GM19239 (cell line): ENCODE data around the gene C1QA.

Experiments used
- DNase-seq: peaks from one replicate; pipeline ENCODE4 v3.0.0; 2011; ENCODE audit warnings: low spot score; ENCODE audit not compliant: insufficient read length
- FAIRE-seq: peaks from 2 replicates; lab custom pipeline; 2011; peaks lifted over from hg19 to GRCh38; lab: Jason Lieb, UNC

C1QA gene

GRCh38 chr1:22638476-22639234 lies 2.2 kb downstream of the C1QA start:
- no peak for FAIRE-seq
- no peak for DNase-seq

- FAIRE-seq: no peak
- no peak for DNase-seq
Observed at GRCh38 chr1:22639286-22639685, 2.9 kb downstream of the C1QA start.

- FAIRE-seq (no peak), DNase-seq (no peak)
Observed at GRCh38 chr1:22641247-22641646, 4.8 kb downstream of the C1QA start.

- FAIRE-seq (peak; percentile 73), DNase-seq (peak; percentile 87)
Observed at GRCh38 chr1:22641906-22642636, 5.6 kb downstream of the C1QA start.

GRCh38 chr1:22643381-22643780 lies 7.0 kb downstream of the C1QA start, which contains the start of gene C1QC:
Gene C1QC (plus strand): TSS chr1:22643633. CDS start chr1:22644024, 391 bp downstream.
- DNase-seq (no peak), FAIRE-seq (no peak)

- no peak for DNase-seq
- FAIRE-seq: no peak
Observed at GRCh38 chr1:22643928-22644327, 7.5 kb downstream of the C1QA start.

GRCh38 chr1:22645931-22646330 lies 9.5 kb downstream of the C1QA start:
- no peak for FAIRE-seq
- DNase-seq: no peak

GRCh38 chr1:22646384-22646783 lies 10.0 kb downstream of the C1QA start:
- FAIRE-seq: no peak
- DNase-seq: no peak

GRCh38 chr1:22650089-22650693 lies 13.8 kb downstream of the C1QA start:
- no peak for FAIRE-seq

GRCh38 chr1:22651941-22652856 lies 15.8 kb downstream of the C1QA start:
- DNase-seq (no peak), FAIRE-seq (no peak)

More at GRCh38 chr1:22650089-22650693, 13.8 kb downstream of the C1QA start:
- DNase-seq: no peak

GRCh38 chr1:22652881-22653316 lies 16.5 kb downstream of the C1QA start, which contains the start of gene C1QB:
Gene C1QB (plus strand): TSS chr1:22653236. CDS start chr1:22659463, 6,227 bp downstream.
- FAIRE-seq: no peak
- DNase-seq: no peak

GRCh38 chr1:22654692-22655091 lies 18.3 kb downstream of the C1QA start:
- DNase-seq: no peak
- no peak for FAIRE-seq

- no peak for FAIRE-seq
- no peak for DNase-seq
Observed at GRCh38 chr1:22658385-22659163, 22.1 kb downstream of the C1QA start.

- DNase-seq (no peak), FAIRE-seq (no peak)
Observed at GRCh38 chr1:22660716-22661241, 24.4 kb downstream of the C1QA start.

- FAIRE-seq (no peak), DNase-seq (no peak)
Observed at GRCh38 chr1:22661880-22662279, 25.5 kb downstream of the C1QA start.

GRCh38 chr1:22662318-22662717 lies 25.9 kb downstream of the C1QA start:
- DNase-seq (peak; percentile 14), FAIRE-seq (no peak)

GRCh38 chr1:22662986-22663408 lies 26.6 kb downstream of the C1QA start:
- DNase-seq (no peak), FAIRE-seq (no peak)

- DNase-seq (no peak), FAIRE-seq (no peak)
Observed at GRCh38 chr1:22665752-22666151, 29.3 kb downstream of the C1QA start.

- FAIRE-seq (no peak), DNase-seq (no peak)
Observed at GRCh38 chr1:22666412-22666811, 30.0 kb downstream of the C1QA start.
